ENCODE measurements around the gene SUCLG2.

The SUCLG2 gene

DNA sequence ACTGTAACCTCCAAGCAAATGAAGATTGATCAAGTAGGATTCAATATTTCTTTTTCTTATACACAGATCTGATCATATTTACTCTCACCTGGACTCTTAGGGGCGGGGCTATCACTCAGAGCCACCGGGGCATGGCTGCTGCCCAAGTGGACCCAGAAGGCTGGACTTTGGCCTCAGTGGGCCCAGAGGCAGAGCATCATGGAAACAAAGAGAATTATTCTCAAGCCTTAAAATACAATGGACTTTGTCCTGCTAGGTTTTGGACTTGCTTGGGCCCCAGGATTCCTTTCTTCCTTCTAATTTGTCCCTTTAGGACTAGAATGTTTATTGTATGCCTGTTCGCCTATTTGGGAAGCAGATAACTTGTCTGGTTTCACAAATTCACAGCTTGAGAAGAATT lies 85.1 kb downstream of the SUCLG2 start:
- no peak overlapping the region for H3K27ac ChIP-seq (replicated peaks)
- DNase-seq (ENCODE audit: low read depth in 1 of 2, low spot score in 1 of 2), result no peak
- no peak overlapping the region for H3K4me3 ChIP-seq (replicated peaks; ENCODE audit: insufficient read depth, low read length)
- H3K27me3 ChIP-seq (ENCODE audit: insufficient read depth, poor library complexity, severe bottlenecking), result no peaks in the 10 kb centered on the region
- TF ChIP-seq POLR2AphosphoS5 (IDR thresholded peaks at IDR 0.05; ENCODE audit: low read depth) (no peak), SPI1 (IDR thresholded peaks at IDR 0.05; ENCODE audit: borderline replicate concordance, low read depth) (no peak), GABPA (IDR thresholded peaks at IDR 0.05; ENCODE audit: low read depth) (no peak)
- TF ChIP-seq, protein P1, sequence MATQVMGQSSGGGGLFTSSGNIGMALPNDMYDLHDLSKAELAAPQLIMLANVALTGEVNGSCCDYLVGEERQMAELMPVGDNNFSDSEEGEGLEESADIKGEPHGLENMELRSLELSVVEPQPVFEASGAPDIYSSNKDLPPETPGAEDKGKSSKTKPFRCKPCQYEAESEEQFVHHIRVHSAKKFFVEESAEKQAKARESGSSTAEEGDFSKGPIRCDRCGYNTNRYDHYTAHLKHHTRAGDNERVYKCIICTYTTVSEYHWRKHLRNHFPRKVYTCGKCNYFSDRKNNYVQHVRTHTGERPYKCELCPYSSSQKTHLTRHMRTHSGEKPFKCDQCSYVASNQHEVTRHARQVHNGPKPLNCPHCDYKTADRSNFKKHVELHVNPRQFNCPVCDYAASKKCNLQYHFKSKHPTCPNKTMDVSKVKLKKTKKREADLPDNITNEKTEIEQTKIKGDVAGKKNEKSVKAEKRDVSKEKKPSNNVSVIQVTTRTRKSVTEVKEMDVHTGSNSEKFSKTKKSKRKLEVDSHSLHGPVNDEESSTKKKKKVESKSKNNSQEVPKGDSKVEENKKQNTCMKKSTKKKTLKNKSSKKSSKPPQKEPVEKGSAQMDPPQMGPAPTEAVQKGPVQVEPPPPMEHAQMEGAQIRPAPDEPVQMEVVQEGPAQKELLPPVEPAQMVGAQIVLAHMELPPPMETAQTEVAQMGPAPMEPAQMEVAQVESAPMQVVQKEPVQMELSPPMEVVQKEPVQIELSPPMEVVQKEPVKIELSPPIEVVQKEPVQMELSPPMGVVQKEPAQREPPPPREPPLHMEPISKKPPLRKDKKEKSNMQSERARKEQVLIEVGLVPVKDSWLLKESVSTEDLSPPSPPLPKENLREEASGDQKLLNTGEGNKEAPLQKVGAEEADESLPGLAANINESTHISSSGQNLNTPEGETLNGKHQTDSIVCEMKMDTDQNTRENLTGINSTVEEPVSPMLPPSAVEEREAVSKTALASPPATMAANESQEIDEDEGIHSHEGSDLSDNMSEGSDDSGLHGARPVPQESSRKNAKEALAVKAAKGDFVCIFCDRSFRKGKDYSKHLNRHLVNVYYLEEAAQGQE (IDR thresholded peaks at IDR 0.05; ENCODE audit: insufficient replicate concordance, low read depth), result no peak
- TF ChIP-seq, protein P2, sequence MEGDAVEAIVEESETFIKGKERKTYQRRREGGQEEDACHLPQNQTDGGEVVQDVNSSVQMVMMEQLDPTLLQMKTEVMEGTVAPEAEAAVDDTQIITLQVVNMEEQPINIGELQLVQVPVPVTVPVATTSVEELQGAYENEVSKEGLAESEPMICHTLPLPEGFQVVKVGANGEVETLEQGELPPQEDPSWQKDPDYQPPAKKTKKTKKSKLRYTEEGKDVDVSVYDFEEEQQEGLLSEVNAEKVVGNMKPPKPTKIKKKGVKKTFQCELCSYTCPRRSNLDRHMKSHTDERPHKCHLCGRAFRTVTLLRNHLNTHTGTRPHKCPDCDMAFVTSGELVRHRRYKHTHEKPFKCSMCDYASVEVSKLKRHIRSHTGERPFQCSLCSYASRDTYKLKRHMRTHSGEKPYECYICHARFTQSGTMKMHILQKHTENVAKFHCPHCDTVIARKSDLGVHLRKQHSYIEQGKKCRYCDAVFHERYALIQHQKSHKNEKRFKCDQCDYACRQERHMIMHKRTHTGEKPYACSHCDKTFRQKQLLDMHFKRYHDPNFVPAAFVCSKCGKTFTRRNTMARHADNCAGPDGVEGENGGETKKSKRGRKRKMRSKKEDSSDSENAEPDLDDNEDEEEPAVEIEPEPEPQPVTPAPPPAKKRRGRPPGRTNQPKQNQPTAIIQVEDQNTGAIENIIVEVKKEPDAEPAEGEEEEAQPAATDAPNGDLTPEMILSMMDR (IDR thresholded peaks at IDR 0.05; ENCODE audit: insufficient read depth, low read length), result no peak

DNA sequence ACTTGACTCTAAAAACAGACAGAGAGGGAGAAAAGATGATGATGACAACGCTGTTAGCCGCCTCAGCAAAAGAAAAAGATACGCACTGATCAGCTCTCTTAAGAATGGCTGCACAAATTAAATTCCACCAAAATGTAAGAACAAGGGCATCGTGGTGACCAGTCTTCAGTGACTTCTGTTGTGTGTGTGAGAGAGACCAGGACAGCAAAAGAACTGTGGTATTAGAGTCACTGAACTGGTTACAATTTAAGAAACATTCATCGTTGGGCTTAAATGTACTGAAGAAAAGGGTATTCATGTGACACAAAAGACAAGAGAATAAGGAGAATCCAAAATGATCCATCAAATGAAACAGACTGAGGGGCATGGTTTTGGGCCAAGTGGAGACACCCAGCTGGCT lies 86.5 kb downstream of the SUCLG2 start:
- Histone ChIP-seq H3K4me3 (replicated peaks; ENCODE audit: insufficient read depth, low read length) (no peak overlapping the region), H3K27me3 (ENCODE audit: insufficient read depth, poor library complexity, severe bottlenecking) (no peaks in the 10 kb centered on the region), H3K27ac (replicated peaks) (no peak overlapping the region)
- no peak for TF ChIP-seq GABPA (IDR thresholded peaks at IDR 0.05; ENCODE audit: low read depth)
- TF ChIP-seq, protein P2 (IDR thresholded peaks at IDR 0.05; ENCODE audit: insufficient read depth, low read length), result no peak
- no peak for TF ChIP-seq SPI1 (IDR thresholded peaks at IDR 0.05; ENCODE audit: borderline replicate concordance, low read depth)
- no peak for TF ChIP-seq POLR2AphosphoS5 (IDR thresholded peaks at IDR 0.05; ENCODE audit: low read depth)
- TF ChIP-seq, protein P1 (IDR thresholded peaks at IDR 0.05; ENCODE audit: insufficient replicate concordance, low read depth), result no peak
- no peak for DNase-seq (ENCODE audit: low read depth in 1 of 2, low spot score in 1 of 2)

DNA sequence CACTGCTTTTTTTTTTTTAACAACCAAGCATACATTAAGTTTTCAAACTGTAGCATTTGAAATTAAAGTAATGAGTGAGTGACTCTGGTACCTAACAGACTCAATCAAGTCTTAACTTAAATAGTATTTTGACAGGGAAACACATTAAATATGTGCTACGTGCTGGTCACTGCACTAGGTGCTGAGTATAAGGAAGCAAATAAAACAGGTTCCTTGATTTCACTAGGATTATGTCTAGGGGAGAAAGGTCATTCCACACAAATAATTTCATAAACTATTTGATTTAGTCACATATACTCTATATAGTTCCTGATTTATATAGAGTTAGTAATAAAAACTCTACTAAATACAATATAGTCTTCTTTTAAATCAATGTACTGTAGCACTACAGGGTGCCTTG lies 89.4 kb downstream of the SUCLG2 start:
- no peak for TF ChIP-seq GABPA (IDR thresholded peaks at IDR 0.05; ENCODE audit: low read depth)
- TF ChIP-seq, protein P2 (IDR thresholded peaks at IDR 0.05; ENCODE audit: insufficient read depth, low read length), result no peak
- TF ChIP-seq, protein P1 (IDR thresholded peaks at IDR 0.05; ENCODE audit: insufficient replicate concordance, low read depth), result no peak
- no peak for TF ChIP-seq POLR2AphosphoS5 (IDR thresholded peaks at IDR 0.05; ENCODE audit: low read depth)
- no peak for TF ChIP-seq SPI1 (IDR thresholded peaks at IDR 0.05; ENCODE audit: borderline replicate concordance, low read depth)
- DNase-seq (ENCODE audit: low read depth in 1 of 2, low spot score in 1 of 2), result no peak
- H3K27me3 ChIP-seq (ENCODE audit: insufficient read depth, poor library complexity, severe bottlenecking), result no peaks in the 10 kb centered on the region
- H3K4me3 ChIP-seq (replicated peaks; ENCODE audit: insufficient read depth, low read length), result no peak overlapping the region
- no peak overlapping the region for H3K27ac ChIP-seq (replicated peaks)

All from HL-60 (cell line).